ENCODE results near the gene TARS2.

Gene TARS2

GRCh38 chr1:150513351-150513791 is 26.2 kb downstream of the TARS2 start:
- no peak for DNase-seq (ENCODE audit: extremely low read depth, low read depth)
- no peak for TF ChIP-seq CTCF (IDR thresholded peaks at IDR 0.05; ENCODE audit: low read depth, low read length, missing control alignments)
- no peak overlapping the region for H3K4me3 ChIP-seq (replicated peaks; ENCODE audit: low read depth, low read length)

- H3K4me3 ChIP-seq (replicated peaks; ENCODE audit: low read depth, low read length): no peak overlapping the region
- no peak for TF ChIP-seq CTCF (IDR thresholded peaks at IDR 0.05; ENCODE audit: low read depth, low read length, missing control alignments)
- DNase-seq (ENCODE audit: extremely low read depth, low read depth): no peak
These were observed 27.0 kb downstream of the TARS2 start for GRCh38 chr1:150514260-150514659.

GRCh38 chr1:150514913-150515327 is 27.7 kb downstream of the TARS2 start:
- no peak for DNase-seq (ENCODE audit: extremely low read depth, low read depth)
- no peak for TF ChIP-seq CTCF (IDR thresholded peaks at IDR 0.05; ENCODE audit: low read depth, low read length, missing control alignments)
- peak overlapping the region; percentile 53 for H3K4me3 ChIP-seq (replicated peaks; ENCODE audit: low read depth, low read length)

GRCh38 chr1:150515328-150516049 is 28.3 kb downstream of the TARS2 start, which contains the start of gene FALEC:
FALEC (plus strand) TSS chr1:150515752.
- peak within 1 kb of the TSS; percentile 53 for H3K4me3 ChIP-seq (replicated peaks; ENCODE audit: low read depth, low read length)
- TF ChIP-seq CTCF (IDR thresholded peaks at IDR 0.05; ENCODE audit: low read depth, low read length, missing control alignments): no peak
- peak; percentile 81 for DNase-seq (ENCODE audit: extremely low read depth, low read depth)

GRCh38 chr1:150516050-150516591 is 28.9 kb downstream of the TARS2 start:
- no peak for TF ChIP-seq CTCF (IDR thresholded peaks at IDR 0.05; ENCODE audit: low read depth, low read length, missing control alignments)
- DNase-seq (ENCODE audit: extremely low read depth, low read depth): no peak
- H3K4me3 ChIP-seq (replicated peaks; ENCODE audit: low read depth, low read length): peak overlapping the region; percentile 53

GRCh38 chr1:150516616-150517015 is 29.4 kb downstream of the TARS2 start:
- no peak for TF ChIP-seq CTCF (IDR thresholded peaks at IDR 0.05; ENCODE audit: low read depth, low read length, missing control alignments)
- H3K4me3 ChIP-seq (replicated peaks; ENCODE audit: low read depth, low read length): peak overlapping the region; percentile 53
- no peak for DNase-seq (ENCODE audit: extremely low read depth, low read depth)

All from HFF-Myc (cell line).